Panc1 (cell line): ENCODE data around the gene TRAF4.

Source experiments
- CTCF ChIP-seq: fragments of 450-650 bp; IDR thresholded peaks from 2 replicates; pipeline ENCODE4 v1.5.1; 2017; ENCODE audit warnings: mild to moderate bottlenecking
- POLR2AphosphoS5 ChIP-seq: IDR thresholded peaks from 2 replicates; pipeline ENCODE4 v1.6.1; 2012; ENCODE audit warnings: mild to moderate bottlenecking, low read depth, low read length, moderate library complexity
- REST ChIP-seq, 2 experiments: IDR thresholded peaks; 2 replicates each; pipeline ENCODE4 v1.6.1; 2011 to 2012; ENCODE audit warnings: low read depth in 2 of 2, control low read depth in 1 of 2, low read length in 1 of 2, mild to moderate bottlenecking in 1 of 2, moderate library complexity in 1 of 2; ENCODE audit not compliant: insufficient read depth in 1 of 2
- TCF7L2 ChIP-seq: IDR thresholded peaks from 2 replicates; pipeline ENCODE4 v1.6.1; 2011; ENCODE audit warnings: mild to moderate bottlenecking, low read depth, low read length, inconsistent platforms

GRCh38 chr17:28714281-28714680 is 29.5 kb upstream of the TRAF4 start:
- TF ChIP-seq REST (IDR thresholded peaks at IDR 0.05; ENCODE audit: insufficient read depth in 1 of 2, low read depth in 2 of 2, low read length in 1 of 2) = no peak
- TF ChIP-seq CTCF = no peak; the same call in 1 of the 2 replicates
- TF ChIP-seq POLR2AphosphoS5 = no peak
- TF ChIP-seq TCF7L2 = no peak
